ENCODE results near the gene C4orf50.
"Not testable (repeated sequence)": the region's sequence is repeated elsewhere in the genome, so short reads cannot be mapped to it uniquely, and the experiment has no call there.

C4orf50 gene

DNA sequence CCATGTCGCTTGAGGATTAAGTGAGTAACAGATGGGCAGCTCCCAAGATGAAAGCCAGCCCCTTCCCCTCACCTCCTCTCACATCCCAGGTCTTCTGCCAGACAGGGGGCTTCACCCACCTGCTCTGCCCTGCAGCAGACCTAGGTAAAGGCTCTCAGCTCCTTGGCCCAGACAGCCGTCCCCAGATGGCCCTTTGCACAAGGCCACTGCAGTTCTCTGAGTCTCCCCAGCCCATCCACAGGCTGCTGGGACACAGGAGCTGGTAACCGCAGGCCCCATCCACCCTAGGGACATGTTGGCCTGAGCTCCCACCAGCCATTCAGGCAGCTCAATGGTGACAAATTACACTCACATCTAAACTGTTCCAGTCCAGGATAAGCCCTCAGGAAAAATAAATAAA, 15.3 kb downstream of the C4orf50 start:
- H3K4me3 ChIP-seq (ENCODE audit: extremely low read depth, insufficient read depth, low read length, poor library complexity, severe bottlenecking): no peak overlapping the region
- H3K4me1 ChIP-seq (ENCODE audit: control insufficient read depth, insufficient read depth, low read length, poor library complexity, severe bottlenecking): no peaks in the 10 kb centered on the region
- H3K27ac ChIP-seq (ENCODE audit: low read depth, low read length, severe bottlenecking): no peak overlapping the region
- WGBS, 2 experiments (ENCODE audit: insufficient coverage in 2 of 2): 40% methylated on average over 2 of the region's 3 CpGs; no CpG with 5 or more reads in 1 of the 2 experiments
- H3K9me3 ChIP-seq (ENCODE audit: control insufficient read depth, low read length): no peaks in the 10 kb centered on the region
- H3K36me3 ChIP-seq (ENCODE audit: control insufficient read depth, insufficient read depth, low read length): no peaks in the 10 kb centered on the region

DNA sequence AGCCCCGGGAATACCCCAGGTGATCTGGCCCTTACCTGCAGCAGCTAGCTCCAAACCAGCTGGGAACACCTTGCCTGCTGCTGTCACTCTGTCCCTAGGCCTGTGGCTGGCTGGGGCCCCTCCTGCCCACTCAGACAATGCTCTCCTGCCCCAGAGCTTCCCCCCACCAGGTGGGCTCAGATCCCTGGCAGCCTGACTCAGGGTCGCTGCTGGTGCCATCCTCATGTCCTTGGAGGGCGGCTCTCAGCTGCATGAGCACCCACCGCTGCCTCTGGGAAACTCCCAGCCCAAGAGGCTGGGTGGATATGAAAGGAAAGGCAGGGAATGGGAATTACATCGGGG, 15.8 kb downstream of the C4orf50 start:
- no peak overlapping the region for H3K27ac ChIP-seq (ENCODE audit: low read depth, low read length, severe bottlenecking)
- no peak overlapping the region for H3K4me3 ChIP-seq (ENCODE audit: extremely low read depth, insufficient read depth, low read length, poor library complexity, severe bottlenecking)
- H3K9me3 ChIP-seq (ENCODE audit: control insufficient read depth, low read length): no peaks in the 10 kb centered on the region
- H3K36me3 ChIP-seq (ENCODE audit: control insufficient read depth, insufficient read depth, low read length): no peaks in the 10 kb centered on the region
- no peaks in the 10 kb centered on the region for H3K4me1 ChIP-seq (ENCODE audit: control insufficient read depth, insufficient read depth, low read length, poor library complexity, severe bottlenecking)
- whole genome bisulfite sequencing, 2 experiments (ENCODE audit: insufficient coverage in 2 of 2): 88 to 94% methylated on average over 2 of the region's 5 CpGs

GRCh38 chr4:6001680-6002491, 16.3 kb downstream of the C4orf50 start:
- H3K36me3 ChIP-seq (ENCODE audit: control insufficient read depth, insufficient read depth, low read length): no peaks in the 10 kb centered on the region
- no peak overlapping the region for H3K27ac ChIP-seq (ENCODE audit: low read depth, low read length, severe bottlenecking)
- no peaks in the 10 kb centered on the region for H3K9me3 ChIP-seq (ENCODE audit: control insufficient read depth, low read length)
- 85 to 86% methylated on average over 5 to 6 of the region's 6 CpGs for WGBS, 2 experiments (ENCODE audit: insufficient coverage in 2 of 2)
- H3K4me3 ChIP-seq (ENCODE audit: extremely low read depth, insufficient read depth, low read length, poor library complexity, severe bottlenecking): no peak overlapping the region
- H3K4me1 ChIP-seq (ENCODE audit: control insufficient read depth, insufficient read depth, low read length, poor library complexity, severe bottlenecking): no peaks in the 10 kb centered on the region

- 91 to 95% methylated on average over 9 of the region's 9 CpGs for WGBS, 2 experiments (ENCODE audit: insufficient coverage in 2 of 2)
- no peak overlapping the region for H3K27ac ChIP-seq (ENCODE audit: low read depth, low read length, severe bottlenecking)
These were observed 18.3 kb downstream of the C4orf50 start for GRCh38 chr4:5999830-6000365.

DNA sequence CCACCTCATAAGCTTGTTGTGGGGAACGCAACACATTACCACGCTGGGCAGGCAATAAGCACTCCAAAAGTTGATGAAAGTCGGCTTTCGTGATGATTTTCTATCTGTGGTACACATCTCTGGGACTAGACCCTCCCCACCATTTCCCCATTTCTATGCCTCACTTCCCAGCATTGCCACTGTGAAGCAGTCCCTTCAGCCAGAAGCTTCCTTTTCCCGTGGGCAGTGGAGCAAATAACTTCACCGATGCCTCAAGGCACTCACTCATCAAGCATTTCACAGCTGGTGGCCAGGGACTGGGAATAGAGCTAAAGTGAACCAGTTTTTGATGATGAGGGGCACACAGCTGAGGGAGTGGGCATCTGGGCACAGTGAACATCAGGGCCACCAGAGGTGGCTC, 18.9 kb downstream of the C4orf50 start:
- WGBS, 2 experiments (ENCODE audit: insufficient coverage in 2 of 2): 70 to 85% methylated on average over 4 to 6 of the region's 6 CpGs
- H3K27ac ChIP-seq (ENCODE audit: low read depth, low read length, severe bottlenecking): no peak overlapping the region
- no peaks in the 10 kb centered on the region for H3K4me1 ChIP-seq (ENCODE audit: control insufficient read depth, insufficient read depth, low read length, poor library complexity, severe bottlenecking)
- H3K36me3 ChIP-seq (ENCODE audit: control insufficient read depth, insufficient read depth, low read length): no peaks in the 10 kb centered on the region
- H3K9me3 ChIP-seq (ENCODE audit: control insufficient read depth, low read length): no peaks in the 10 kb centered on the region
- no peak overlapping the region for H3K4me3 ChIP-seq (ENCODE audit: extremely low read depth, insufficient read depth, low read length, poor library complexity, severe bottlenecking)

More at GRCh38 chr4:5999830-6000365, 18.3 kb downstream of the C4orf50 start:
- Histone ChIP-seq H3K4me1 (ENCODE audit: control insufficient read depth, insufficient read depth, low read length, poor library complexity, severe bottlenecking) (no peaks in the 10 kb centered on the region), H3K36me3 (ENCODE audit: control insufficient read depth, insufficient read depth, low read length) (no peaks in the 10 kb centered on the region), H3K4me3 (ENCODE audit: extremely low read depth, insufficient read depth, low read length, poor library complexity, severe bottlenecking) (no peak overlapping the region), H3K9me3 (ENCODE audit: control insufficient read depth, low read length) (no peaks in the 10 kb centered on the region)

- no peaks in the 10 kb centered on the region for H3K9me3 ChIP-seq (ENCODE audit: control insufficient read depth, low read length)
- no peak overlapping the region for H3K27ac ChIP-seq (ENCODE audit: low read depth, low read length, severe bottlenecking)
- H3K36me3 ChIP-seq (ENCODE audit: control insufficient read depth, insufficient read depth, low read length): no peaks in the 10 kb centered on the region
- no peak overlapping the region for H3K4me3 ChIP-seq (ENCODE audit: extremely low read depth, insufficient read depth, low read length, poor library complexity, severe bottlenecking)
- WGBS, 2 experiments (ENCODE audit: insufficient coverage in 2 of 2): 10 to 11% methylated on average over 9 of the region's 9 CpGs
- no peaks in the 10 kb centered on the region for H3K4me1 ChIP-seq (ENCODE audit: control insufficient read depth, insufficient read depth, low read length, poor library complexity, severe bottlenecking)
These were observed 19.8 kb downstream of the C4orf50 start for GRCh38 chr4:5998333-5998936.

DNA sequence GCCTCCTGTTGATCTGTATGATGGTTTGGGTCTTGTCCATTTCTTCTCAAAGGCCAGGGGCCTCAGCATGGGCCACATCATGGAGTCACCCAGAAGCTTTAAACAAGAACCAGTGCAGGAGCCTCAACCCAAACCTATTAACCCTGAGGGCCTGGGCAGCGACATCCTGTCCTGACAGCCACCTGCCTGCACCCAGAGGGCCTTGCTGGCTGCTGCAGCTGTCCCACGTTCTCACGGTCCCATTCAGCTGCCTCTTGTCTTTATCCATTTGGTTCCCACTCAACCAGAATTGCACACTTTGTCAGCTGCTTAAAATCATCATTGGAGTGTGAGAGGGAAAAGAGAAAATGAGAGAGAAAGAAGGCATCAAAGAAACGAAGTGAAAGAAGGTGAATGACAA, 21.6 kb downstream of the C4orf50 start:
- H3K4me3 ChIP-seq (ENCODE audit: extremely low read depth, insufficient read depth, low read length, poor library complexity, severe bottlenecking): no peak overlapping the region
- no peak overlapping the region for H3K27ac ChIP-seq (ENCODE audit: low read depth, low read length, severe bottlenecking)
- H3K36me3 ChIP-seq (ENCODE audit: control insufficient read depth, insufficient read depth, low read length): no peaks in the 10 kb centered on the region
- WGBS, 2 experiments (ENCODE audit: insufficient coverage in 2 of 2): 82 to 86% methylated on average over 2 to 4 of the region's 4 CpGs
- H3K9me3 ChIP-seq (ENCODE audit: control insufficient read depth, low read length): no peaks in the 10 kb centered on the region
- H3K4me1 ChIP-seq (ENCODE audit: control insufficient read depth, insufficient read depth, low read length, poor library complexity, severe bottlenecking): no peaks in the 10 kb centered on the region

DNA sequence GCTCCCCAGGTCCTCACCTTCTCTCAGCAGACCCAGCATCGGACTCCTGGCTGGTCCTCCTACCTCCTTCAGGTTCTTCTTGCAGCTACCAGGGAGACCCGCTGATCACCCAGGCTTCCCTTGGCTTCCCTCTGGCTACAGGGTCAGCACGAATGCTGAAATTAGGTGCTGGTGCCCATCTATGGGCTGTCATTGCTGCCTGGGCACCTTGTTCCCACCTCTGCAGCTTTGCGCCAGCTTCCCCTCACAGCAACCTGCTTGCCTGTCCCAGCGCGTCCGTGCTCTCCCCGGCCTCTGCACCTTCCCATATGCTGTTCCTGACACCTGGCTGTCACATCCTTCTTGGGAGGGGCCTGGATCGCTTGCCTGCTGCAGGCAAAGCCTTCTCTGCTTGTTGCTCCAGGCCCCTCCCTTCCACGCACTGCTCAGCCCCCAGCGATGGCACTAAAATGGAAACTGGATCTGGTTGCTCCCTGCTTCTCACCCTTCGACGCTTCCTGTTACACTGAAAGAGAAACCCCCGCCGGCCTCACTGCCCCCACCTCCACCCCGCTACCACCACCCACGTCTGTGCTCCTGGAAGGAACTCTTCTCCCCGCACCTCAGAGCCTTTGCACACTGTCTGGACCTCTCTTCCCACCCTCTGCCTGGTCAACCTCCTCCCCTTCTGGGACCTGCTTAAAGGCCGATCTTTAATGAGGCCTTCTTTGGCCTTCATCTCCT, 22.2 kb downstream of the C4orf50 start:
- WGBS, 2 experiments (ENCODE audit: insufficient coverage in 2 of 2): 79 to 83% methylated on average over 15 to 18 of the region's 19 CpGs
- Histone ChIP-seq H3K4me1 (ENCODE audit: control insufficient read depth, insufficient read depth, low read length, poor library complexity, severe bottlenecking) (no peaks in the 10 kb centered on the region), H3K36me3 (ENCODE audit: control insufficient read depth, insufficient read depth, low read length) (no peaks in the 10 kb centered on the region), H3K27ac (ENCODE audit: low read depth, low read length, severe bottlenecking) (no peak overlapping the region), H3K4me3 (ENCODE audit: extremely low read depth, insufficient read depth, low read length, poor library complexity, severe bottlenecking) (no peak overlapping the region), H3K9me3 (ENCODE audit: control insufficient read depth, low read length) (no peaks in the 10 kb centered on the region)

DNA sequence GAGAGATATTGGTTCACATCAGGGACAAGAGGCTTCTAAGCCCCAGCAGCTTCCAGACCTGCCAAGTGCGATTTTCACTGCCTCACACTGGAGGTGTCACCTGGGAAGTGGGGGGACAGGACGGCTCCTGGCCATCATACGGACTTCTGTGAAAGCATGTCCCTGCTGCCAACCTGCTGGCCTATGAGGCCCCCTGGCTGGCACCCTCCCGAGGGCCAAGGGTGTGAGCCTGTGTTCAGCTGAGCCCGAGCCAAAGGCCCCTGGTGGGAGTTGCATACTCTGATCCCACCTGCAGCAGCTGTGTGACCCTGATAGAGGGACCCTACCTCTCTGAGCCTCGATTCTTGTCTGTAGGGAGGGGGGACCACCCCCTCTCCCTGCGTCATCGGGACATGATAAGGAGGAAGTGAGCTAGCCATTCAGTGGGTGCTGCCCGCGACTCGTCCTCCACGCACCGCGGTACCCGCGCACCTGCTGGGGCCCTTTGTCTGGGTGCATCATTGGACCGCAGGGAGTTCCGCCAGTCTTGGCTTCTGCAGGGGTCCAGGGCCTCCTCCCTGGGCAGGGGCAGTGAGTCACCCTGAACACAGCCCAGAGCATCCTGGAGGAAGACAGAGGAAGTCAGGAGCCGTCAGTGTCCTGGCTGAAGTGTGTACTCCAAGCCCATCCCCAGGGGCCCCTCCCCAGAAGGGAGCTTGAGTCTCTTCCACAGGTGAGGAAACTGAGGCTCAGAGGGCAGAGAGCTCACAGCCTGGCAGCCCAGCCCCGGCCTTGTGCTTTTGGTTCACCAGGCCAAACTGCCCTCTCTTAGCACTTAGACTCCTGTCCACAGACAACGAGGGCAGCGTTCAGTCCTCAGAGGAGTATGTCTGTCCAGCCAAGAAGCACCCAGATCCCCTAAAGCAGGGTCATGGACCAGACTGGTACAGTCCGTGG, 24.1 kb downstream of the C4orf50 start:
- no peaks in the 10 kb centered on the region for H3K4me1 ChIP-seq (ENCODE audit: control insufficient read depth, insufficient read depth, low read length, poor library complexity, severe bottlenecking)
- 87 to 88% methylated on average over 17 to 23 of the region's 23 CpGs for WGBS, 2 experiments (ENCODE audit: insufficient coverage in 2 of 2)
- no peak overlapping the region for H3K27ac ChIP-seq (ENCODE audit: low read depth, low read length, severe bottlenecking)

GRCh38 chr4:5993346-5993745, 24.9 kb downstream of the C4orf50 start:
- H3K4me3 ChIP-seq (ENCODE audit: extremely low read depth, insufficient read depth, low read length, poor library complexity, severe bottlenecking); H3K36me3 ChIP-seq (ENCODE audit: control insufficient read depth, insufficient read depth, low read length); H3K4me1 ChIP-seq (ENCODE audit: control insufficient read depth, insufficient read depth, low read length, poor library complexity, severe bottlenecking); H3K9me3 ChIP-seq (ENCODE audit: control insufficient read depth, low read length); H3K27ac ChIP-seq (ENCODE audit: low read depth, low read length, severe bottlenecking): not testable (repeated sequence)
- WGBS, 2 experiments (ENCODE audit: insufficient coverage in 2 of 2): 88 to 98% methylated on average over 6 to 7 of the region's 9 CpGs

More for the DNA sequence above, 24.1 kb downstream of the C4orf50 start:
- Histone ChIP-seq H3K36me3 (ENCODE audit: control insufficient read depth, insufficient read depth, low read length) (no peaks in the 10 kb centered on the region), H3K4me3 (ENCODE audit: extremely low read depth, insufficient read depth, low read length, poor library complexity, severe bottlenecking) (no peak overlapping the region), H3K9me3 (ENCODE audit: control insufficient read depth, low read length) (no peaks in the 10 kb centered on the region)

Measured in mesodermal cell (in vitro differentiated cells).